Measurements from ENCODE around the gene PLPP1. TPM values are rescaled to one million over a fixed set of nuclear protein-coding genes. Genes with fewer than 3 reads are reported as not detected.

The PLPP1 gene
- total RNA-seq, 1 experiment from 2014 or later: 20.2 TPM

DNA sequence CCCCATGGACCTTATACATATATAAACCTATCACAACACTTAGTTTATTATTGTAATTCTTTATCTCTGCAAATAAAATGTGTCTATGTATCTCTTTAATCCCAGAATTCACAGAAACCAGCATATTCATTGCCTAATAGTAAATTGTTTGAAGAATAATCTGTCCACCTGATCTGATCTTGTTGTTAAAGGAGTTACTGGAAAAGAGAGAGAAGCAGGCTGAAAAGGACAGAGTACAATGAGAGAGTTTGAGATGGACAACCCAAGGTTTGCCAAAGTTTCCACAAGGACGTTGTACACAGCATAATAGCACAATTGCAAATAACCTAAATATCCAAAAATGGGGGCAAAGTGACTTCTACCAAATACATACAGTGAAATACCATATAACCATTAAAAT is 23.8 kb downstream of the PLPP1 start:
- intact Hi-C loops (cut with micrococcal nuclease; ENCODE audit: unreplicated experiment): no loop called here
- no peaks in the 10 kb centered on the region for H3K27me3 Mint-ChIP-seq (ENCODE audit: unreplicated experiment)
- no peak overlapping the region for H3K4me3 Mint-ChIP-seq (ENCODE audit: low read depth, unreplicated experiment)
- CTCF ChIA-PET: no interaction called here
- TF ChIP-seq, protein P1, sequence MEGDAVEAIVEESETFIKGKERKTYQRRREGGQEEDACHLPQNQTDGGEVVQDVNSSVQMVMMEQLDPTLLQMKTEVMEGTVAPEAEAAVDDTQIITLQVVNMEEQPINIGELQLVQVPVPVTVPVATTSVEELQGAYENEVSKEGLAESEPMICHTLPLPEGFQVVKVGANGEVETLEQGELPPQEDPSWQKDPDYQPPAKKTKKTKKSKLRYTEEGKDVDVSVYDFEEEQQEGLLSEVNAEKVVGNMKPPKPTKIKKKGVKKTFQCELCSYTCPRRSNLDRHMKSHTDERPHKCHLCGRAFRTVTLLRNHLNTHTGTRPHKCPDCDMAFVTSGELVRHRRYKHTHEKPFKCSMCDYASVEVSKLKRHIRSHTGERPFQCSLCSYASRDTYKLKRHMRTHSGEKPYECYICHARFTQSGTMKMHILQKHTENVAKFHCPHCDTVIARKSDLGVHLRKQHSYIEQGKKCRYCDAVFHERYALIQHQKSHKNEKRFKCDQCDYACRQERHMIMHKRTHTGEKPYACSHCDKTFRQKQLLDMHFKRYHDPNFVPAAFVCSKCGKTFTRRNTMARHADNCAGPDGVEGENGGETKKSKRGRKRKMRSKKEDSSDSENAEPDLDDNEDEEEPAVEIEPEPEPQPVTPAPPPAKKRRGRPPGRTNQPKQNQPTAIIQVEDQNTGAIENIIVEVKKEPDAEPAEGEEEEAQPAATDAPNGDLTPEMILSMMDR (IDR thresholded peaks at IDR 0.05; ENCODE audit: unreplicated experiment): no peak
- no peaks in the 10 kb centered on the region for H3K36me3 Mint-ChIP-seq (ENCODE audit: insufficient read depth, unreplicated experiment)
- no peaks in the 10 kb centered on the region for H3K9me3 Mint-ChIP-seq (ENCODE audit: low read depth, unreplicated experiment)
- H3K27ac Mint-ChIP-seq (ENCODE audit: unreplicated experiment): no peak overlapping the region
- BruUV-seq (replicated peaks): no TSS peak
- no peak for DNase-seq
- peaks cover 45% of the 10 kb centered on the region for H3K4me1 Mint-ChIP-seq (ENCODE audit: low read depth, unreplicated experiment)

DNA sequence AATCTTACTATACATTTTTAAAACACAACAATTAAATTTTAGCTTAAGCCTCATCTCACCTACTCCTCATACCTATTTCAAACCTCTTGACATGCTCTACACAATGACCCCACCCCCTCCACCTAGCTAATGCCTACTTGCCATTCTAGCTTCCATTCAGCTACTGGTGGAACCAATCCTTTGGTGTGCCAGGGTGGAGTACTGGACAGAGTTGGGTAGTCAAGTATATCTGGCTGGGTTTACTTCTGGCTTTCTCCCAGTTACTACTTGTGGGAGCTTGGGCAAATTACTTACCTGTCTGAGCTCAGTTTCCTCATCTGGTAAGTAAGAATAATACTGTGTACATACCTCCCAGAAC is 24.3 kb downstream of the PLPP1 start:
- H3K9me3 Mint-ChIP-seq (ENCODE audit: low read depth, unreplicated experiment): no peaks in the 10 kb centered on the region

DNA sequence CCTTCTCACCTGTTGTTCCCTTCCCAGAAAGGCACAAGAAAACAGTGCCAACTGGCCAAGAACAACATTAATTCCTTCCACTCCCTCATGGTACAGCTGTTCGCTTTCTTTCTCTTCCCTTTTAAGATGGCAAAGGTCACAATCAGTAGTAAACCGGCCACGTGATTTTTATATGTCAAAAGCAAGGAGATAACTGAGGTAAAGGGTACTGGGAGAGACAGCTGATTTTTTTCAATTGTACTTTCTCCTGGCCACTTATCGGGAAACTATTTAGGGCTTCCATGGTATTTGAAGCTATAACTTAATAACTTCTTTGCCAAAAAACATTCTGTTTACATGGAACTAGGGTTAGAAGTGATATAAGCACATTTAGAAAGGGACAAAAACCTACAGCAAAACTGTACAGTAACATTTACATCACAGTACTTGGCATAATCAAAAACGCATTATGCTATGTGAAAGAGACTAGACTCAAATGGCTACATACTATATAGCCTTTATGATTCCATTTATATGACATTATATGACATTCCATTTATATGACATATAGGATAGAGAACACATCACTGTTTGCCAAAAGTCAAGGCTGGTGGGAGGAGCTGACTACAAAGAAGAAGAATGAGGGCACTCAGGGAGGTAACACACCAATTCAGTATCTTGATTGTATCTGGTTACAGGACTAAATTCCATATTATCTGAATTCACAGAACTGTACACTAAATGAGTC is 24.8 kb downstream of the PLPP1 start:
- DNase-seq: no peak
- H3K4me1 Mint-ChIP-seq (ENCODE audit: low read depth, unreplicated experiment): peaks cover 34% of the 10 kb centered on the region
- peak overlapping the region; percentile 11 for H3K27ac Mint-ChIP-seq (ENCODE audit: unreplicated experiment)
- H3K9me3 Mint-ChIP-seq (ENCODE audit: low read depth, unreplicated experiment): no peaks in the 10 kb centered on the region
- no peak overlapping the region for H3K4me3 Mint-ChIP-seq (ENCODE audit: low read depth, unreplicated experiment)
- H3K36me3 Mint-ChIP-seq (ENCODE audit: insufficient read depth, unreplicated experiment): no peaks in the 10 kb centered on the region
- H3K27me3 Mint-ChIP-seq (ENCODE audit: unreplicated experiment): no peaks in the 10 kb centered on the region
- intact Hi-C loops (cut with micrococcal nuclease; ENCODE audit: unreplicated experiment): no loop called here
- TF ChIP-seq, protein P1 (IDR thresholded peaks at IDR 0.05; ENCODE audit: unreplicated experiment): no peak
- no TSS peak for BruUV-seq (replicated peaks)
- CTCF ChIA-PET: interaction anchor here (0.6 to 1.7 kb wide), 3 partner anchors 11 to 24 kb away, joined by 3 to 7 read pairs (median 3); no protein-coding TSS in a partner anchor

More for the DNA sequence above, 24.3 kb downstream of the PLPP1 start:
- no peaks in the 10 kb centered on the region for H3K27me3 Mint-ChIP-seq (ENCODE audit: unreplicated experiment)
- DNase-seq: no peak
- no peak overlapping the region for H3K4me3 Mint-ChIP-seq (ENCODE audit: low read depth, unreplicated experiment)
- TF ChIP-seq, protein P1 (IDR thresholded peaks at IDR 0.05; ENCODE audit: unreplicated experiment): no peak
- CTCF ChIA-PET: interaction anchor here (1.0 to 1.7 kb wide), 2 partner anchors 11 to 25 kb away, joined by 3 to 7 read pairs; no protein-coding TSS in a partner anchor
- H3K4me1 Mint-ChIP-seq (ENCODE audit: low read depth, unreplicated experiment): peaks cover 40% of the 10 kb centered on the region
- no TSS peak for BruUV-seq (replicated peaks)
- no peak overlapping the region for H3K27ac Mint-ChIP-seq (ENCODE audit: unreplicated experiment)
- H3K36me3 Mint-ChIP-seq (ENCODE audit: insufficient read depth, unreplicated experiment): no peaks in the 10 kb centered on the region
- intact Hi-C loops (cut with micrococcal nuclease; ENCODE audit: unreplicated experiment): no loop called here

DNA sequence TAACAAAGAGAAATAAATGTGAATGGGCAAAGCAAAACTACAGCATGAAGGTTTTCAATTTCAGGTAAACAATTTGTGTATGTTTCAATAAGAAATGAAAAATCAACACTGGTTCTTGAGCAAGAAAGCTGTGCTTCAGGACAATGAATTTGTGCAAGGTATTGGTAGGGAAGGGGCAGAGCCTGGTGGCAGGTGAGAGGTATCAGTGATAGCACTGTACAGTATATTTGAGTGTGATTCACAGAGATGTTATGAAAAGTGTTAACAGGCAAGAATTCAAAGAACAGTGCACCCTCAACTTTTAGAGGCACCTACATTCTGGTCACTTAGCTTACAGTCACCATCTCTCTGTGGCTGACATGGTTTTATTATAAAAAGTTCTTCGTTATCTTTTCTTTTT is 25.7 kb downstream of the PLPP1 start:
- Mint-ChIP-seq H3K27ac (ENCODE audit: unreplicated experiment) (no peak overlapping the region), H3K9me3 (ENCODE audit: low read depth, unreplicated experiment) (no peaks in the 10 kb centered on the region)

More for the DNA sequence above, 25.7 kb downstream of the PLPP1 start:
- Mint-ChIP-seq H3K4me1 (ENCODE audit: low read depth, unreplicated experiment) (peaks cover 32% of the 10 kb centered on the region), H3K36me3 (ENCODE audit: insufficient read depth, unreplicated experiment) (no peaks in the 10 kb centered on the region), H3K4me3 (ENCODE audit: low read depth, unreplicated experiment) (no peak overlapping the region), H3K27me3 (ENCODE audit: unreplicated experiment) (no peaks in the 10 kb centered on the region)
- TF ChIP-seq, protein P1 (IDR thresholded peaks at IDR 0.05; ENCODE audit: unreplicated experiment): no peak
- CTCF ChIA-PET: interaction anchor here (1.7 kb wide), 1 partner anchor 13 kb away, joined by 7 read pairs; no protein-coding TSS in a partner anchor
- no peak for DNase-seq
- no TSS peak for BruUV-seq (replicated peaks)
- intact Hi-C loops (cut with micrococcal nuclease; ENCODE audit: unreplicated experiment): no loop called here
